Lung (tissue), 12 donors: ENCODE measurements around the gene HECTD4. TPM values are rescaled to one million over a fixed set of nuclear protein-coding genes. Genes with fewer than 3 reads are reported as not detected.
"Not testable (repeated sequence)": the region's sequence is repeated elsewhere in the genome, so short reads cannot be mapped to it uniquely, and the experiment has no call there.

ENCODE experiments used
- ATAC-seq: fragments of 200-7000 bp; cut with Tn5 transposase; one replicate; pipeline ENCODE4 v1.9.1; 2020; ENCODE audit warnings: moderate number of reproducible peaks; ENCODE audit not compliant: insufficient read depth, low FRiP score
- DNase-seq, 3 donors: peaks; one replicate each; pipeline ENCODE4 v3.0.0-alpha.2; 2013 to 2017
- H3K27ac ChIP-seq, 2 donors: one replicate each; pipeline ENCODE4 v1.5.1; 2013; ENCODE audit warnings: mild to moderate bottlenecking in 2 of 2, moderate library complexity in 2 of 2, control low read depth in 1 of 2, inconsistent platforms in 1 of 2, low read depth in 1 of 2, low read length in 1 of 2
- H3K27me3 ChIP-seq, 3 donors: one replicate each; pipeline ENCODE4 v1.5.1; 2013; ENCODE audit warnings: low read length in 2 of 3; ENCODE audit not compliant: control insufficient read depth in 3 of 3, insufficient read depth in 3 of 3
- H3K36me3 ChIP-seq, 4 donors: one replicate each; pipeline ENCODE4 v1.5.1; 2013; ENCODE audit warnings: low read length in 4 of 4, mild to moderate bottlenecking in 1 of 4, moderate library complexity in 1 of 4; ENCODE audit not compliant: control insufficient read depth in 4 of 4, insufficient read depth in 4 of 4
- H3K4me1 ChIP-seq, 5 donors: one replicate each; pipeline ENCODE4 v1.5.1; 2013; ENCODE audit warnings: low read length in 5 of 5, mild to moderate bottlenecking in 2 of 5, moderate library complexity in 1 of 5; ENCODE audit not compliant: control insufficient read depth in 5 of 5, insufficient read depth in 5 of 5
- H3K4me3 ChIP-seq: one replicate; pipeline ENCODE4 v1.5.1; 2013; ENCODE audit warnings: mild to moderate bottlenecking, control low read depth, moderate library complexity
- H3K9ac ChIP-seq, 2 donors: one replicate each; pipeline ENCODE4 v1.5.1; 2013; ENCODE audit warnings: low read length in 2 of 2, control low read depth in 1 of 2; ENCODE audit not compliant: insufficient read depth in 1 of 2
- H3K9me3 ChIP-seq, 4 donors: one replicate each; pipeline ENCODE4 v1.5.1; 2013; ENCODE audit warnings: low read length in 3 of 4, mild to moderate bottlenecking in 1 of 4, moderate library complexity in 1 of 4; ENCODE audit not compliant: control insufficient read depth in 4 of 4, insufficient read depth in 3 of 4
- CTCF ChIP-seq: IDR thresholded peaks from 2 replicates; pipeline ENCODE4 v1.5.1; 2012; ENCODE audit warnings: mild to moderate bottlenecking; ENCODE audit errors: control extremely low read depth, extremely low read depth
- WGBS, 2 donors: extraction: QIAGEN DNeasy Blood & Tissue Kit; methylation state at CpG; one replicate each; pipeline ENCODE4 v1.1.7; 2013; 5-methylcytosine and 5-hydroxymethylcytosine counted together
- polyA plus RNA-seq, 2 donors: library from polyadenylated mRNA; stranded (reverse); fragments of 200-250 nt; gene quantifications; one replicate each; pipeline ENCODE4 v1.2.1, GENCODE V29; 2013
- total RNA-seq, 2 donors: library from RNA; depleted of rRNA in 1 of 2; stranded (reverse); fragments of >200 nt in 1 of 2; gene quantifications; one replicate each; pipeline ENCODE4 v1.2.1, GENCODE V29; 2014 to 2021
- donor health status: control.
- donor health status: control.
- donor health status: Bipolar disorder and iron deficiency.
- donor health status: healthy.
- donor health status: DM: yes; HTN: yes; CAD: no.

The HECTD4 gene
- total and polyA plus RNA-seq, 4 donors: 4.5 to 96.5 (median 35.7) TPM

- WGBS, 2 donors: 69 to 89% methylated on average over 1 of the region's 1 CpG
- no peak overlapping the region for H3K9ac ChIP-seq
- H3K27ac ChIP-seq: no peak overlapping the region
- no peaks in the 10 kb centered on the region for H3K36me3 ChIP-seq
- no peaks in the 10 kb centered on the region for H3K9me3 ChIP-seq
- ATAC-seq (no peak), DNase-seq (no peak)
- H3K27me3 ChIP-seq: no peaks in the 10 kb centered on the region
- H3K4me3 ChIP-seq: no peak overlapping the region
- no peak for TF ChIP-seq CTCF
- no peaks in the 10 kb centered on the region for H3K4me1 ChIP-seq
Observed at GRCh38 chr12:112393328-112393727, 11.1 kb upstream of the HECTD4 start.

GRCh38 chr12:112389922-112390654, 7.9 kb upstream of the HECTD4 start:
- not testable (repeated sequence) for H3K9ac ChIP-seq, DNase-seq, H3K4me3 ChIP-seq, H3K27me3 ChIP-seq, ATAC-seq, H3K9me3 ChIP-seq, H3K27ac ChIP-seq, H3K36me3 ChIP-seq
- 73 to 85% methylated on average over 2 to 3 of the region's 4 CpGs for WGBS, 2 donors
- H3K4me1 ChIP-seq: peaks cover 0 to 10% (median 0%) of the 10 kb centered on the region in 5 donors

GRCh38 chr12:112389228-112389627, 7.0 kb upstream of the HECTD4 start:
- H3K9ac ChIP-seq: no peak overlapping the region
- H3K36me3 ChIP-seq: no peaks in the 10 kb centered on the region
- ATAC-seq (no peak), DNase-seq (no peak)
- peaks cover 0 to 10% (median 0%) of the 10 kb centered on the region in 5 donors for H3K4me1 ChIP-seq
- H3K9me3 ChIP-seq: no peaks in the 10 kb centered on the region
- H3K27ac ChIP-seq: no peak overlapping the region
- no peak overlapping the region for H3K4me3 ChIP-seq
- H3K27me3 ChIP-seq: no peaks in the 10 kb centered on the region
- 85 to 97% methylated on average over 4 of the region's 4 CpGs for WGBS, 2 donors
- no peak for TF ChIP-seq CTCF

- Histone ChIP-seq H3K27me3 (no peaks in the 10 kb centered on the region), H3K36me3 (no peaks in the 10 kb centered on the region), H3K4me3 (no peak overlapping the region), H3K9ac (no peak overlapping the region), H3K27ac (no peak overlapping the region), H3K9me3 (no peaks in the 10 kb centered on the region), H3K4me1 (peaks cover 0 to 15% (median 0%) of the 10 kb centered on the region in 5 donors)
- DNase-seq (peak; percentile 57 to 84 (median 68)), ATAC-seq (no peak)
- no peak for TF ChIP-seq CTCF
- 17 to 43% methylated on average over 3 of the region's 3 CpGs for WGBS, 2 donors
Observed at GRCh38 chr12:112386726-112387125, 4.5 kb upstream of the HECTD4 start.
